ENCODE measurements around the gene OGFRL1. TPM values are rescaled to one million over a fixed set of nuclear protein-coding genes. Genes with fewer than 3 reads are reported as not detected.

The OGFRL1 gene
- total RNA-seq: 1 to 10 TPM; 8.6 to 9.8 TPM

GRCh38 chr6:71288228-71289038, at the start of gene OGFRL1:
Gene OGFRL1, plus strand, starts transcription at chr6:71288811. Its CDS starts 126 bp downstream, at chr6:71288937.

